GM21528 (cell line): ENCODE results near the gene FXYD2.

Experiments
- ATAC-seq: cut with Tn5 transposase; IDR thresholded peaks from one replicate; pipeline ENCODE4 v1.9.1; 2021; ENCODE audit warnings: mild to moderate bottlenecking, moderate library complexity; ENCODE audit not compliant: unreplicated experiment, low FRiP score

Gene FXYD2

GRCh38 chr11:117836077-117836960 is 11.8 kb upstream of the FXYD2 start:
- no peak for ATAC-seq

- no peak for ATAC-seq
These were observed 11.0 kb upstream of the FXYD2 start for GRCh38 chr11:117835576-117835975.

GRCh38 chr11:117834838-117835443 is 10.4 kb upstream of the FXYD2 start:
- ATAC-seq, result no peak

GRCh38 chr11:117834068-117834810 is 9.7 kb upstream of the FXYD2 start:
- ATAC-seq, result no peak

GRCh38 chr11:117833401-117833891 is 8.9 kb upstream of the FXYD2 start:
- no peak for ATAC-seq

- ATAC-seq, result no peak
These were observed 8.0 kb upstream of the FXYD2 start for GRCh38 chr11:117832511-117832910.

GRCh38 chr11:117831661-117832415 is 7.3 kb upstream of the FXYD2 start:
- no peak for ATAC-seq

- ATAC-seq, result no peak
These were observed 6.3 kb upstream of the FXYD2 start for GRCh38 chr11:117830674-117831351.

GRCh38 chr11:117830072-117830471 is 5.5 kb upstream of the FXYD2 start:
- ATAC-seq, result no peak

- ATAC-seq, result no peak
These were observed 4.8 kb upstream of the FXYD2 start for GRCh38 chr11:117829369-117829725.

- no peak for ATAC-seq
These were observed 4.2 kb upstream of the FXYD2 start for GRCh38 chr11:117828611-117829368.

- ATAC-seq, result no peak
These were observed 3.3 kb upstream of the FXYD2 start for GRCh38 chr11:117827521-117828511.

GRCh38 chr11:117826832-117827231 is 2.3 kb upstream of the FXYD2 start:
- no peak for ATAC-seq

- ATAC-seq, result no peak
These were observed 1.6 kb upstream of the FXYD2 start for GRCh38 chr11:117826190-117826570.

- ATAC-seq, result no peak
These were observed 1.1 kb upstream of the FXYD2 start for GRCh38 chr11:117825538-117826189.

- ATAC-seq, result no peak
These were observed 561 bp downstream of the FXYD2 start for GRCh38 chr11:117823946-117824420.

- ATAC-seq, result no peak
These were observed 1.1 kb downstream of the FXYD2 start for GRCh38 chr11:117823294-117823945.
